Pancreas (tissue), 10 donors: ENCODE data around the gene LZIC. TPM values are rescaled to one million over a fixed set of nuclear protein-coding genes. Genes with fewer than 3 reads are reported as not detected.

ENCODE experiments used
- ATAC-seq, 4 donors: fragments of 200-7000 bp; cut with Tn5 transposase; one replicate each; pipeline versions ENCODE4 v1.8.0 to v1.9.1; 2020; ENCODE audit warnings: mild to moderate bottlenecking in 4 of 4, moderate library complexity in 4 of 4
- DNase-seq, 6 donors: peaks; one replicate each; pipeline ENCODE4 v3.0.0-alpha.2; 2020
- FAIRE-seq: peaks from 2 replicates; lab custom pipeline; 2012; peaks lifted over from hg19 to GRCh38; lab: Jason Lieb, UNC
- H3K27ac ChIP-seq, 4 donors: fragments of 200-600 bp; sonication (generic); 1 replicate in 3 of 4; 2 replicates in 1 of 4; pipeline versions ENCODE4 v1.5.0 to v1.8.0; 2020
- H3K27me3 ChIP-seq, 4 donors: fragments of 200-600 bp; one replicate each; pipeline ENCODE4 v1.8.0; 2021
- H3K36me3 ChIP-seq, 3 donors: fragments of 200-600 bp; sonication (generic) in 1 of 3; one replicate each; pipeline versions ENCODE4 v1.5.0 to v1.8.0; 2020 to 2021
- H3K4me1 ChIP-seq, 3 donors: fragments of 200-600 bp; one replicate each; pipeline ENCODE4 v1.8.0; 2021
- H3K4me3 ChIP-seq, 4 donors: fragments of 200-600 bp; sonication (generic) in 2 of 4; one replicate each; pipeline versions ENCODE4 v1.5.0 to v1.8.0; 2020 to 2021
- H3K9me3 ChIP-seq, 4 donors: fragments of 200-600 bp; one replicate each; pipeline ENCODE4 v1.8.0; 2021
- WGBS, 2 donors: extraction: QIAGEN DNeasy Blood & Tissue Kit; methylation state at CpG; one replicate each; pipeline ENCODE4 v1.1.7; 2013; 5-methylcytosine and 5-hydroxymethylcytosine counted together
- intact Hi-C, 3 donors: fragments of 100-400 bp; cut with DNase I; formaldehyde crosslinking; loops; one replicate each; pipeline versions ENCODE4 v1.11.1 to v1.14.2; 2022
- polyA plus RNA-seq, 2 donors: library from polyadenylated mRNA; stranded (reverse); fragments of 200-250 nt; gene quantifications; one replicate each; pipeline ENCODE4 v1.2.3, GENCODE V29; 2013
- total RNA-seq, 6 donors: library from RNA; stranded (reverse); fragmentation: NEBNext Ultra II Directional in 4 of 6; extraction: Animal tissue kit (Norgen Biotek cat#: 25700) in 4 of 6; gene quantifications; one replicate each; pipeline versions ENCODE4 v1.2.1 to v1.2.4, GENCODE V29; 2021 to 2023
- TF ChIP-seq, protein P1 (sequence below), 4 donors: fragments of 200-600 bp; sonication (generic) in 3 of 4; IDR thresholded peaks; one replicate each; pipeline versions ENCODE4 v1.5.0 to v1.8.0; 2021; ENCODE audit warnings: antibody characterized with exemption in 4 of 4
- donor health status: healthy with polysubstance abuse.
- donor health status: DM: no; HTN: no; CAD: no; lungs with moderate emphysema.
- donor health status: DM: no; HTN: no; CAD: no.
- donor health status: control.
- donor health status: control.
- donor health status: Bipolar disorder and iron deficiency.
- donor health status: DM: yes; HTN: yes; CAD: no.
- donor health status: DM: no; HTN: no; CAD: no.
- donor health status: DM: no; HTN: no; CAD: no.
- donor health status: DM: yes; HTN: yes; CAD: no.

The LZIC gene
- total RNA-seq = 10 to 100 TPM in 5 of 6 donors, 1 to 10 TPM in 1; 8.4 to 19.6 (median 12.3) TPM
- 10 to 100 TPM in 1 of 2 donors, 1 to 10 TPM in 1; 5.5 to 11.1 TPM for polyA plus RNA-seq

DNA sequence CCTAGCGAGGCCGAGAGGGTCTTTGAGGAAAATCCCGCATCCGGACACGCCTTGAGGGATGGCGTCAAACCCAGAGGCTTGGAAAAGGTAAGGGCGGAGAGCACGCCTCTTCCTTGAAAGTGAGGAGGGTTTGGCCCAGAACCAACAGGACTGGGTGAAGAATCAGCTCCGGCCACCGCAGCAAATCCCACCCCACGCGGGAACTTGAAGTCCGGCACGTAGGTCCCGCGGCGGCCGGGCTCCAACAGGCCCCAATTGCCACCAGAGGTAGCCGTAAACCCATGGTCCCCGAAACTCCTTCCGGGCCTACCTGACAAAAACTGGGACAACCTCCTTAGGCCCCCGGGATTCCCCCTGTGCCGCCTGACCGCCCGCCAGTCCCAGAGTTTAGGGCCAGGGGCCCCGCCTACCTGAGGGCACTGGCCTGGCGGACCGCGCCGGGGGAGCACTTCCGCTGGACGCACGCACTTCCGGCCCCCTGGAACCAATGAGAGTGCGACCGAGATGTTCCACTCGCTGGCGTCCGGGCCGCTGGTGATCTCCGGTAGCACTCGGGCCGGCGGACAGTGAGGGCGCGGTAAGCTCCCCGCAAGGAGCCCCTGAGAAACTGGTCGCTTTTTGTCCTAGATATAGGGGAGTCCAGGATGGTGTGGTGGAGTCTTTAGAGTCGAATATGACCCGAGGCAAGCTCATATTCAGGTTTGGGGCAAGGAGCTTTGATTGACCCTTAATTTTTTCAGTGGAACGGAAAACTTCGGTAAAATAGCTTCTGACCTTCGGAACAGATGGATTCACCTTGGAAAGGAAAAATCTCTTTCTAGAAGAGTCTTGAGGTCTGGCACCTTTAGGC is at the start of gene LZIC, which contains the start of gene NMNAT1:
Gene LZIC, minus strand, starts transcription at position 453 of the 850 bp plus-strand sequence. CDS start 6,772 bp downstream, outside the sequence.
Gene NMNAT1, plus strand, starts transcription at position 537 of the 850 bp plus-strand sequence. CDS start 28,599 bp downstream, outside the sequence.
- peak; percentile 99 to 100 (median 100) for ATAC-seq
- TF ChIP-seq, protein P1, sequence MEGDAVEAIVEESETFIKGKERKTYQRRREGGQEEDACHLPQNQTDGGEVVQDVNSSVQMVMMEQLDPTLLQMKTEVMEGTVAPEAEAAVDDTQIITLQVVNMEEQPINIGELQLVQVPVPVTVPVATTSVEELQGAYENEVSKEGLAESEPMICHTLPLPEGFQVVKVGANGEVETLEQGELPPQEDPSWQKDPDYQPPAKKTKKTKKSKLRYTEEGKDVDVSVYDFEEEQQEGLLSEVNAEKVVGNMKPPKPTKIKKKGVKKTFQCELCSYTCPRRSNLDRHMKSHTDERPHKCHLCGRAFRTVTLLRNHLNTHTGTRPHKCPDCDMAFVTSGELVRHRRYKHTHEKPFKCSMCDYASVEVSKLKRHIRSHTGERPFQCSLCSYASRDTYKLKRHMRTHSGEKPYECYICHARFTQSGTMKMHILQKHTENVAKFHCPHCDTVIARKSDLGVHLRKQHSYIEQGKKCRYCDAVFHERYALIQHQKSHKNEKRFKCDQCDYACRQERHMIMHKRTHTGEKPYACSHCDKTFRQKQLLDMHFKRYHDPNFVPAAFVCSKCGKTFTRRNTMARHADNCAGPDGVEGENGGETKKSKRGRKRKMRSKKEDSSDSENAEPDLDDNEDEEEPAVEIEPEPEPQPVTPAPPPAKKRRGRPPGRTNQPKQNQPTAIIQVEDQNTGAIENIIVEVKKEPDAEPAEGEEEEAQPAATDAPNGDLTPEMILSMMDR (IDR thresholded peaks at IDR 0.05) = no peak
- Histone ChIP-seq H3K4me1 (peaks cover 0 to 7% (median 0%) of the 10 kb centered on the region in 3 donors), H3K4me3 (peak within 1 kb of the TSS; percentile 69 to 86 (median 80)), H3K27me3 (no peaks in the 10 kb centered on the region), H3K9me3 (no peaks in the 10 kb centered on the region), H3K36me3 (no peaks in the 10 kb centered on the region), H3K27ac (peak within 1 kb of the TSS; percentile 56 to 86 (median 78))
- DNase-seq = peak; percentile 89 to 97 (median 92)
- no peak for FAIRE-seq
- intact Hi-C loops = loop anchor here in 1 of 3 donors (10.0 kb wide), 1 partner anchor 82 kb away; no protein-coding TSS in a partner anchor
- 0 to 1% methylated on average over 53 of the region's 53 CpGs for WGBS, 2 donors

DNA sequence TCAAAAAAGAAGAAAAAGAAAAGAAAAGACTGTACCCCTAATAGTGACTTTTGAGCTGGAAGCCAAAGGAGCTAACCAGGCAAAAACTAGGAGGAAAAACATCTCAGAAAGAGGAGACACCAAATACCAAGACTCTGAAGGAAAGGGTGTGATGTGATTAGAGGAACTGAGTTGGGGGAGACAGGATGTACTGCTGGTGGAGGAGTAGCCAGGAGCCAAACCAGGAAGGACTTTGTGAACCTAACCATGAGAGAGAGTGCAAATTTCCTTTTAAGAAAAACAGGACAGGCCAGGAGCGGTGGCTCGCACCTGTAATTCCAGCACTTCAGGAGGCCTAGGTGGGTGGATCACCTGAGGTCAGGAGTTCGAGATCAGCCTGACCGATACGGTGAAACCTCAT is 49.7 kb upstream of the LZIC start:
- no peak overlapping the region for H3K27ac ChIP-seq
- 86 to 91% methylated on average over 5 of the region's 5 CpGs for WGBS, 2 donors
- FAIRE-seq = no peak

DNA sequence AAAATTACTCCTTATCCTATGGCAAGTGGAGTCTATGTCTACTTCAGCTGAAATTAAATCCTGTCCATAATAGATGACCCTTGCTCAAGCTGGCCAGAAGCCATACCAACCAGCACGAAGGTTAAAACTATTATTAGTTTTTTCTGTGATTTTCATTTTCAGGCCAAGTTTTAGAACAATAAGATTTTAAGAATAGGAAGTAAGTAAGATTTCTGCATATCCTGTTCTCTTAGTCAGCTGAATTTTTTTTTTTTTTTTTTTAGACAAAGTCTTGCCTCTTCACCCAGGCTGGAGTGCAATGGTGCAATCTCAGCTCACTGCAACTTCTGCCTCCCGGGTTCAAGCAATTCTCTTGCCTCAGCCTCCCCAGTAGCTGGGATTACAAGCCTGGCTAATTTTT is 47.8 kb upstream of the LZIC start:
- DNase-seq (no peak), ATAC-seq (peak in 1 of 4 donors; percentile 48), FAIRE-seq (no peak)
- TF ChIP-seq, protein P1 (IDR thresholded peaks at IDR 0.05) = no peak
- Histone ChIP-seq H3K27ac (no peak overlapping the region), H3K4me3 (no peak overlapping the region), H3K4me1 (no peaks in the 10 kb centered on the region), H3K36me3 (no peaks in the 10 kb centered on the region), H3K27me3 (no peaks in the 10 kb centered on the region), H3K9me3 (no peaks in the 10 kb centered on the region)
- WGBS, 2 donors = 45 to 49% methylated on average over 2 of the region's 2 CpGs
- intact Hi-C loops = no loop called here

More for the DNA sequence above, 49.7 kb upstream of the LZIC start:
- Histone ChIP-seq H3K36me3 (no peaks in the 10 kb centered on the region), H3K4me1 (no peaks in the 10 kb centered on the region), H3K27me3 (no peaks in the 10 kb centered on the region), H3K9me3 (no peaks in the 10 kb centered on the region), H3K4me3 (no peak overlapping the region)
- TF ChIP-seq, protein P1 (IDR thresholded peaks at IDR 0.05) = no peak
- DNase-seq (no peak), ATAC-seq (no peak)
- intact Hi-C loops = no loop called here

DNA sequence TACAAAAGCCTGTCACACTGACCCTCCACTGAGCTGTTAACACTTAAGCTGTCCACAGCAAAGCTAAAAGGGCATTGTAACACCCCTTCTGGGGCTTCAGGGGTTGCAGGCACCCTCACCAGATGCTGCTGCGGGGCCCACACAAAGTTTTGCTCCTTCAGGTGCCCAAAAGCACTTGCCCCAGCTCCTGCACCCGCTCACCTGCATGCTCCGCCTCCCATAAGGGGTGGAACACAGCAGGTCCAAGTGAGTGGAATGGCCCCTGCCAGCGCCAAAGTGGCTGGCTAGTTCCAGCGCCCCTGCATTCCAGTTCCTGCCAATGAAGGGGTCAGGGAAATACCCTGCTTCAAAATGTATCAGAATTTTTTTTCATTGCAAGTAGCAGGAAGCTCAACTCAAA is 46.6 kb upstream of the LZIC start:
- DNase-seq (no peak), ATAC-seq (no peak)
- no peak overlapping the region for H3K27ac ChIP-seq

More for the DNA sequence above, 46.6 kb upstream of the LZIC start:
- intact Hi-C loops = no loop called here
- no peak overlapping the region for H3K4me3 ChIP-seq
- no peaks in the 10 kb centered on the region for H3K36me3 ChIP-seq
- TF ChIP-seq, protein P1 (IDR thresholded peaks at IDR 0.05) = no peak
- H3K27me3 ChIP-seq = no peaks in the 10 kb centered on the region
- no peak for FAIRE-seq
- no peaks in the 10 kb centered on the region for H3K9me3 ChIP-seq
- 83 to 87% methylated on average over 5 of the region's 5 CpGs for WGBS, 2 donors
- no peaks in the 10 kb centered on the region for H3K4me1 ChIP-seq
